Head of caudate nucleus (tissue), 42 donors: ENCODE results near the gene PPP1R1B.
A peak's percentile ranks its signal among the peaks of the same experiment; 100 is the strongest.

Experiments used
- DNase-seq, 42 donors: peaks; one replicate each; pipeline versions ENCODE4 v3.0.0 to v3.0.0-alpha.2; 2020 to 2021; ENCODE audit warnings: mixed read lengths in 7 of 42
- intact Hi-C: fragments of 100-400 bp; cut with DNase I; formaldehyde crosslinking; loops from one replicate; pipeline ENCODE4 v1.15.0; 2022

The PPP1R1B gene

DNA sequence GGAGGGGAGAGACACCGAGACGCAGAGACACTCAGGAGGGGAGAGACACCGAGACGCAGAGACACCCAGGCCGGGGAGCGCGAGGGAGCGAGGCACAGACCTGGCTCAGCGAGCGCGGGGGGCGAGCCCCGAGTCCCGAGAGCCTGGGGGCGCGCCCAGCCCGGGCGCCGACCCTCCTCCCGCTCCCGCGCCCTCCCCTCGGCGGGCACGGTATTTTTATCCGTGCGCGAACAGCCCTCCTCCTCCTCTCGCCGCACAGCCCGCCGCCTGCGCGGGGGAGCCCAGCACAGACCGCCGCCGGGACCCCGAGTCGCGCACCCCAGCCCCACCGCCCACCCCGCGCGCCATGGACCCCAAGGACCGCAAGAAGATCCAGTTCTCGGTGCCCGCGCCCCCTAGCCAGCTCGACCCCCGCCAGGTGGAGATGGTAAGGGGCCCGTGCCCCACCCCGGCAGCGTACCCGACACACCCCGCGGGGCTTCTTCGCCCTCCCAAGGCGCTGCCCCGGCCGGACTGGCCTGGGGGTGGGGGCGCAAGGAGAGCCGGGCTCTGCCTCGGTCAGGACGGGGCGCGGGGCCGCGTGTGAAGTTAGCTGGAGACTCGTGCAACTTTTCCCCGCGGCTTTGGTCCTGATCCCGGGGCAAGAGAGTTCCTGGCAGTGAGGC is 427 bp downstream of the PPP1R1B start:
- intact Hi-C loops: no loop called here
- DNase-seq: no peak

DNA sequence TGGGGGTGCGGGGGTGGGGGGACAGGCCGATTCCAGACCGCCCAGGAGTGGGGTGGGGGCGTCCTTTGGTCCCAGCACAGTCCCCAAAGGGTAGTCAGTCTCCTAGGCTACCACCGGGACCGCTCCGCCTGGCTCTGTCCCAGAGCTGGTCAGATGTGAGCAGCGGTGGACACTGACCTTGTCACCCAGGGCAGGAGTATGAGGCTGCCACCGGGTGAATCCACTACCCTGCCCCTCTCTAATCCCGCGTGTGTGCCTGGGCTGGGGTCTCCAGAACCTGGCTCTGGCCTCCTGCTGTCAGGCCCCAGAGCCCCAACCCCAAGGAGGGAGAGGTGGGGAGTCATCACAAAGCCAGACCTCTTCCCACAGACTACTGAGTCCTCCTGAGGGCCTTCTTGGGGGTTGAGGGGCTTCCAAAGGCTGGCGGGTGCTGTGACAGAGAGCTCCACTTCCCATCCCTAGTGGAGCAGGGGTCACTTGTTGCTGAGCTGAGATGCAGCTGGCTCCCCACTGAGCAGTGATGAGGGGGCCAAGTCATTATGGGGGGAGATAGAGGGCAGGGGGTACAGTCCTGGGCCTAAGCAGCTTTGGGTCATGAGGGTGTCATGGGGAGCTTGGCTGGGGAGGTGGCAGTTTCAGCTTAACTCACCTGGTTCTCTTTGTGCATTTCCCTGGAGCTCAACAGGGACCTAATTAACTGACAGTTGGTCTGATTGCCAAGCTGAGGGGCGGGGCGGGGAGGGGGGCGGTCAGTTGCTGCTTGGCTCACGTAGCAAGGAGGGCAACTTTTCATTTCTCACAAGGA is 1.2 kb downstream of the PPP1R1B start:
- intact Hi-C loops: no loop called here
- no peak for DNase-seq

DNA sequence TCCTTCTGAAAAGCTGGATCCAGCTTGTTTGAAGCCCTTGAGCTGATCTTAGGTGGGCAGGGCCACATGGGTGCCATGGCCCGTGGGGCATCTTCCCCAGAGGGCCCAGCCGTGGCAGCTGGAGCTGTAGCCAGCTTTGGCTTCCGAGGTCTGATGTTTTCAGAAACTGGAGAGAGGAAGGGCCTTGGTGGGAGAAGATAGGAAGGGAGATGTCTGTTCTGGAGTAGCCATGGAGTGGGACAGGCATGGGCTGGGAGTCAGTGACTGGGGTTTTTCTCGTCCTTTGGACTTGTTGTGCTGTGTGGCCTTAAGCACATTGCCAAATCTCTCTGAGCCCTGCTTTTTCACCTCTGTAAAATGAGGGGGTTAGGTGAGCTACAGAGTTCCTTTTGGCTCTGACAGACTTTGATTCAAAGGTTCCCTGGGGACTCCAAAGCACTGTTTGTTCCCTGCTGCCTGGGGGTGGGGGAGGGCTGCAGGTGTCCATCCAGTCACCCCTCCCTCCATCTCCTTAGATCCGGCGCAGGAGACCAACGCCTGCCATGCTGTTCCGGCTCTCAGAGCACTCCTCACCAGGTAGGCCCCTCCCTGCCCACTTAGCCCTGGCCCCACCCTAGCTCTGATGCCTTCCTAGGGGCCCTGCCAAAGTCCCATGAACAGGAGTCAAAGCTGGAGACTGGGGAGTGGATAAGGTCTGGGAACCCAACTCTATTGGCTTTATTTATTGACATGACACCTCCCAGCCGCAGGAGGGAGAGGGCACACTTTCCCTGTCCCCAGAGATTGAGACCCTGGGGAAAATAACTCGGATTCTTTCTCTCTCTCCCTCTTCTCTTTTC is 2.1 kb downstream of the PPP1R1B start:
- peak in 1 of 42 donors; percentile 34 for DNase-seq
- intact Hi-C loops: no loop called here

- DNase-seq: no peak
- intact Hi-C loops: no loop called here
Observed at GRCh38 chr17:39629494-39629880, 2.7 kb downstream of the PPP1R1B start.

GRCh38 chr17:39629898-39630297 is 3.1 kb downstream of the PPP1R1B start:
- DNase-seq: no peak
- intact Hi-C loops: loop anchor here (5.0 kb wide), 1 partner anchor 37 kb away; the partner anchor contains the start of genes PNMT and TCAP

DNA sequence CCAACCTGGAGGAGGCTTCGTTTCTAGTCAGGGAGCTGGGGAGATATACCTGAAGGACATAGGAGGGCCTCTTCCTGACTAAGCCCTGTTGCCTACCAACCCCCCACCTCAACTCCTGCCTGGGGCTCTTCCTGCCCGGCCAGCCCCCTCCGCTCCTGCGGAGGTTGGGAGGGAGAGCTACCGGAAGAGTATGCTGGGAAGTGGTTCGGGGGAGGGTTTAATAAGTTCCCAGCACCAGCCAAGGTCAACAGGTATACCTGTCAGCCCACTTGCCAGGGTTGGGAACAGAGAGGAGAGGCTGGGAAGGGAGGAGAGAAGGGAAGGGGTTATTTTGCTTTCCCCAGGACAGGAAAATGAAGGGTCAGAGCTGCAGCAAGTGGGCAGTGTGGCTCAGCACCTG is 4.7 kb downstream of the PPP1R1B start:
- DNase-seq: no peak
- intact Hi-C loops: loop anchor here (5.0 kb wide), 1 partner anchor 36 kb away; the partner anchor contains the start of genes PNMT and TCAP

DNA sequence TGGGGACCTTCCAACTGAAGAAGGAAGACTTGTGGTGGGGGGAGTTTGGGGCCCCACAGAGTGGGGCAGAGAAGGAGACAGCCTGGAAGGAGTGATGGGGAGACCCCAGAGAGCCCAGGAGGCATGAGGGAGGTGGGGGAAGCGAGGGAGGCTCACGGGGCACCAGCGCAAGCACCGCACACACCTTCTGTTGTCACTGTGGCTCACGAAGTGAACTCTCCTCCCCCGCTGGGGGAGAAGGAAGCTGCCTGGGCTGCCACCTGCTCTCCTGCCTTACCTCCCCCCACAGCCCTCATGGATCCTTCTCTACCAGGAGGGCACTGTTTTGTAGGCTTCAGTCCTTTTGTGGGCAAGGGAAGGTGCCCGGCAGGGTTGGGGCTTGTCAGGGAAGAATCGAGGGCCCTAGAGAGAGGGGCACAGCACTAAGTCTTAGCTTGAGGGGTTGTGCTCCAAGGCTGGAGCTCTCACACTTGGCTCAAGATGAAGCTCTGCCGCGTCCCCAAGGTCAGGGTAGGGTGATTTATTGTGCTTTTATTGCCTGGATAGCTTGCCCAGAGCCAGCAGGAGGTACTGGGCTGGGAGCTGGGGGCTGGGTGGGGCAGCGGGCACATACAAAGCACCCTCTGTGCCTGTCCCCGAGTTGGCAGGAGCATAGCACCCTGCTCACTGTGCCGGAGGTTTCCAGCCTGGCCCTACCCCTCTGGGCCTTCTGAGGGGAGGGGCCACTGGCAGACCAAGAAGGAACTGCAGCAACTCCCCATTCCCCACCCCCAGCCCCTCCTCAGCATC is 5.6 kb downstream of the PPP1R1B start:
- intact Hi-C loops: loop anchor here (5.0 kb wide), 1 partner anchor 35 kb away; the partner anchor contains the start of genes PNMT and TCAP
- DNase-seq: peak; percentile 41 to 89 (median 72)

DNA sequence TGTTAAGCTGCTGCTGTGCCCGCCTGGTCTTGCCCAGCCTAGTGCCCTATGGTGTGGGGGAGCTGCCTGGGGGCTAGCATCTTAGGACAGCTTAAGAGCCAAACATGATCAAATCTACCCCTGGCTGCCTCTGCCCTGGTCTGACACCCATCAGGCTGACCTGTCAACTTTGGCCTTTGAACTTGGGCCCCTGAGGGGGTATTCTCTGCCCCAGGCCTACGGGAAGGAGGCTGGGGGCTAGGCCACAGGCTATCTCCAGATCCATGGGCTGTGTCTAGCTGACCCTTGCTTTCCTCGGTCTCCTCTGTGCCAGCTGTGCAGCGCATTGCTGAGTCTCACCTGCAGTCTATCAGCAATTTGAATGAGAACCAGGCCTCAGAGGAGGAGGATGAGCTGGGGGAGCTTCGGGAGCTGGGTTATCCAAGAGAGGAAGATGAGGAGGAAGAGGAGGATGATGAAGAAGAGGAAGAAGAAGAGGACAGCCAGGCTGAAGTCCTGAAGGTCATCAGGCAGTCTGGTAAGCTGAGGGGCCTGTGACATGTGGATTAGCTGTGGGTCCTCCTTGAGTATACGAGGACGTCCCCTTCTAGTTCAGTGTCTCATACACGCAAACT is 6.9 kb downstream of the PPP1R1B start:
- no peak for DNase-seq
- intact Hi-C loops: loop anchor here (5.0 kb wide), 1 partner anchor 34 kb away; the partner anchor contains the start of genes PNMT and TCAP

GRCh38 chr17:39634384-39634871 is 7.7 kb downstream of the PPP1R1B start:
- DNase-seq: peak in 4 of 42 donors; percentile 47 to 69 (median 58)
- intact Hi-C loops: loop anchor here (5.0 kb wide), 1 partner anchor 33 kb away; the partner anchor contains the start of genes PNMT and TCAP

GRCh38 chr17:39635614-39636176 is 8.9 kb downstream of the PPP1R1B start:
- DNase-seq: no peak
- intact Hi-C loops: no loop called here

DNA sequence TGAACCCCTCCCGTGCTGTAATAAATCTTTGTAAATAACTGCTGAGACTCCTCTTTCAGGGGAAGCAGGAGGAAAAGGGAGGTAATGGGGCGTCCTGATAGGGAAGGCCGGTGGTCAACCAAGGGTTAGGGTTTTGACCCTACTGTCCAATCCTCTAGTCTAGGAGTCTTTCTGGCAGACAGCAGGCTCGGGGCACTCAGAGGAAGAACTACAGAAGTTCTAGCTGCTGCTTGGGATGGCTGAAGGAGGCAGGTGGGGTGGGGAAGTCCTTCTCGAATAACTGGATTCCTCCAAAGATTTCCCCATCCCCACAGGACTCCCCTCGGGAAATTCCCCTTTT is 9.8 kb downstream of the PPP1R1B start:
- intact Hi-C loops: no loop called here
- DNase-seq: no peak

- DNase-seq: peak; percentile 80 to 96 (median 92)
- intact Hi-C loops: no loop called here
Observed at GRCh38 chr17:39636927-39637736, 10.4 kb downstream of the PPP1R1B start, which contains the start of gene STARD3. Gene STARD3 (plus strand): TSS chr17:39637144. CDS start chr17:39653532, 16,388 bp downstream.

DNA sequence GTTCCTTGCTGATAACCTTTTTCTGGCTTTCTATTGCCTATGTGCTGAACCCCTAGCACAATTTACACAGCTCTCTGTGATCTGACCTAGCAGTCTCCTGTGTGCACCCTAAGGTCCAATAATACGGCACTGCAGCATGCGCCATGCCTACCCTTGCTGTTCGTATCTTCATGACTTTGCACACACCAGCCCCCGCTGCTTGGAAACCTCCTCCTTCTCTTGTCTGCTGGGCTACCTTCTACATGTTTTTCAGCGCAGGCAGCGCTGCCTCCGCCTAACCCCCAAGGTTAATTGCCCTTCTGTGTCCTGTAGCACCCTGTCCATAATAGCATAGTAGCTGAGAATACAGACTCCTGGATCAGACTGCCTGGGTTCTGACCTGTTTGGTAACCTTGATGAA is 11.6 kb downstream of the PPP1R1B start:
- peak in 13 of 42 donors; percentile 52 to 80 (median 63) for DNase-seq
- intact Hi-C loops: no loop called here

- intact Hi-C loops: no loop called here
- DNase-seq: no peak
Observed at GRCh38 chr17:39639043-39639442, 12.3 kb downstream of the PPP1R1B start.

GRCh38 chr17:39639566-39640458 is 13.1 kb downstream of the PPP1R1B start:
- intact Hi-C loops: no loop called here
- DNase-seq: no peak

DNA sequence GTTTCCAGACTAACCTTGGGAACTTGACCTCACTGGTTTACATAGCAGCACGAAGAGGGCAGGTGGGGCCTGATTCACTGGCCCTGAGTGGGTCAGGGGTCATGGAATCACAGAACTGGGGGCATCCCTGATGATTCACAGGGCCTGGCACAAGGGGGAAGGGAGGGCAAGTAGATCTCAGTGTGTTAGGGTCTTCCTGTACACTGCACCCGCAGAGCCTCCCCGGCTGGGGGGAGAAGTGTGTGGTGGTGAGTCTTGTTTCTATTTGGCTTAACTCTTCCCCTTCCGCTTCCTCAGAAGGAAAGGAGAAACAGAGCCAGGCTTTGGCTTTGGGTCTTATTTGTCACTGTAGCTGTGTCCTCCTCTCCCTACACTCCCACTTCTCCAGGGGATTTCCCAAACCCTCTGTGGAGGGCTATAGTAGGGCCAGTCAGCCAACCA is 13.9 kb downstream of the PPP1R1B start:
- intact Hi-C loops: no loop called here
- no peak for DNase-seq
